HTERT RPE-1 (cell line): Measurements from ENCODE around the gene WFDC1.

Source experiments
- in situ Hi-C: fragments of 300-500 bp; cut with MboI; formaldehyde crosslinking; loops from 4 replicates; pipeline ENCODE4 v1.14.3; 2020; ENCODE audit warnings: low sequenced_read_pairs

WFDC1 gene

DNA sequence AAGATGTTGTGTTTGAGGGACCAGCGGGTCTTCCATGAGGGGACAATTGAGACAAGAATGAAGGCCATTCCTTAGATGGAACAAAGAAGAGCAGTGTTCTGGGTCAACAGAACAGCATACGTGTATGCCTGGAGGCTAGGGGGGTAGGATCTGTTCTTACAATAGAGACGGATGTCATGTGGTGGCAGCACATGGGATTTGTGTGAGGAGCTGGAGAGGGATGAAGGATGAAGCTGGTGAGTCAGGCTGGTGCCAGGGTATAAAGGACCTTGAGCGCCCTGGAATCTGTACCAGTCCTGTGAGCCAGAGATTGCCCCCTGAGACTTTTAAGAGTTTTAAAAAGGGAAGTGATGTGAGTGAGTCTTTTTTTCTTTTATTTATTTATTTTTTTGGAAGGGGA, 22.8 kb upstream of the WFDC1 start:
- in situ Hi-C loops = no loop called here

DNA sequence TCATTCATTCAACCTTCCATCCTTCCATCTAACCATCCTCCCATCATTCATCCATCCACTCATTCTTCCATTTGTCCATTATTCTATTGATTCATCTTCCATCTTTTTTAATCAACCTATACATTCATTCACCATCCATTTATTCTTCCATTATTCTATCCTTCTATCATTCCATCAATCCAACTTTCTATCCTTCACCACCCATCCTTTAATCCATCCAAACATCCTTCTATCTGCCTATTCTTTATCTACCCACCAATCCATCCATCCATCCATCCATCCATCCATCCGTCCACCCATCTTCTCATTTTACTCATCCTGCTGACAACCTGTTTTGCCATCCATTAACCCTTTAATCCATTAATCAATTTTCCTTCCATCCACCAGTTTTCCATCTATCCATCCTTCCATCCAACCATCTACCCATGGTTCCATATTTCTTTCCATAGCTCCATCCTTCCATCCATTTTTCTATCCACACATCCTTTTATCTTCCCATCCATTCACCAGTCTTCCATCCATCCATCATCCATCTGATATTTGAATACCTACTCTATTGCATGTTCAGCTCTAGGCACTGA, 21.8 kb upstream of the WFDC1 start:
- in situ Hi-C loops = no loop called here

DNA sequence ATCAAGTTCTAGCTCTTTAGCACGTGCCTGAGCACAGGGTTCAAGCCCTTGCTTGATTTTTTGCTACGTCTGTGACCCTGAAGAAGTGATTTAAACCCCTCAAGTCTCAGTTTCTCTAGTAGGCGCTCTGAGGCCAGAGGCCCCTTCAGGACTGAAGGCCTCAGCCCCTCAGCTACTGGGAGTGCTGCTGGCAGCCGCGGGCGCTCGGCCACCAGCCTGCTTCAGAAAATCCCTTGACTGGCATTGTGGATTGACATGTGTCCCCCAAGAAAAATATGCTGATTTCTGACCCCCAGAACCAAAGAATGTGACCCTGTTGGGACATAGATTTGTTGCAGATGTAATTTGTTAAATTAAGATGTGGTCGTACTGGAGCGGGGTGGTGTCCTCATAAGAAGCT, 20.2 kb upstream of the WFDC1 start:
- in situ Hi-C loops = no loop called here

DNA sequence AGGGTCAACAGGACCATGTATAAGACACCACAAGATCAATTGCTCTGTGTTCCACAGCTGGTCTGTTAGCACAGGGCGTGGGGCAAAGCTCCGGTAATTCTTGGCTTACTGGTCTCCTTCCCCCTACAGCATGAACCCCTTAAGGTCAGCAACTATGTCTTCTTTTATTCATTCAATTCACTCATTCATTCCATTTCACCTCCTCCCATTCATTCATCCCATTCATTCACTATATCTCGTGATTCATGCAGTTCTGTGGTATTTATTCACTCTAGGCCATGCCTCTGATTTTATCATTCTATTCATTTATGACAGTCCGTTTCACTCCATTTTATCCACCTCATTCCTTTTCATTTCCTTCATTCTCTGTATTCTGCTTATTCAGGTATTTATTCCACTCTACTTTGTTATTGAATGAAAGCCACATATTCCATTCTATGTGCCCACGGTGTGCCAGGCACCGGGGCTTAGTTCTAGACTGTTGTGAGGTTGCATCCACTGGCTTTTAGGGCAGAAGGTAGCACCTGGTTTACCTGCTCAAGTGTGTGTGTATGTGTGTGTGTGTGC, 19.0 kb upstream of the WFDC1 start:
- in situ Hi-C loops = no loop called here

DNA sequence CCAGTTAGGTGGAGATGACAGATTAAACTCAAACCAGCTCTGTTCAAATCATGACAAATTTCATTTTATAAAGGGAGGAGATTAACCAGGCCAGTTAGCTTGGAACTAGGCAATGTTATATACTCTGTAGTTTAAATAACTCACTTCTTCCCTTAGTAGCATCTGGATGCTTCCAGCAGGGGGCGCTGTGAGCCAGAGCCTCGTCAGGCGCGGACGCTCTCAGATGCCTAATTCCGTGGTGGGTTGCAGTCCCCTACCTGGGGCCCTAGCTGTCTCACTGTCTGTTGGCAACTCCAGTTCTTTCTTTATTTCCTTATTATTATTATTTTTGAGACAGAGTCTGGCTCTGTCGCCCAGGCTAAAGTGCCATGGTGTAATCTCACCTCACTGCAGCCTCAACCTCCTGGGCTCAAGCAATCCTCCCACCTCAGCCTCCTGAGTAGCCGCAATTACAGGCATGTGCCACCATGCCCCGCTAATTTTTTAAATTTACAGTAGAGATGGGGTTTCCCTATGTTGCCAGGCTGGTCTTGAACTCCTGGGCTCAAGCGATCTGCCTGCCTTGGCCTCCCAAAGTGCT, 17.3 kb upstream of the WFDC1 start:
- in situ Hi-C loops = no loop called here

DNA sequence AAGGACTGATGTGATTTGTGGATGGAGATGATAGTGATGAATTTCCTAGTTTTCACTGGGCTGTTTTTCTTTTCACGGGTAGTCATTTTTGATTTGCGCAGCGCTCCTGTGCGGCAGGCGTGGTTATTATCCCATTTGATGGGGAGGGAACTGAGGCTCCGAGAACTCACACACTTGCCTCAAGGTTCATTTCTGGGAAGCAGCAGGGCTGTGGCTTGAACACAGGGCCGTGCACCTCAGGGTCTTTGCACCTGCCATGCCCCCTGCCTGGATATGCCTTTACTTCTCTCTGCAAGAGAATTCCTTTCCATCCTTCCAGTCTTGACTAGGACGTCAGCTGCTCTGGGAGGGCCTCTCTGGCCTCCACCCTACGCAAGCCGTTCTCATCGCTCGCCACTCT, 16.3 kb upstream of the WFDC1 start:
- in situ Hi-C loops = no loop called here

DNA sequence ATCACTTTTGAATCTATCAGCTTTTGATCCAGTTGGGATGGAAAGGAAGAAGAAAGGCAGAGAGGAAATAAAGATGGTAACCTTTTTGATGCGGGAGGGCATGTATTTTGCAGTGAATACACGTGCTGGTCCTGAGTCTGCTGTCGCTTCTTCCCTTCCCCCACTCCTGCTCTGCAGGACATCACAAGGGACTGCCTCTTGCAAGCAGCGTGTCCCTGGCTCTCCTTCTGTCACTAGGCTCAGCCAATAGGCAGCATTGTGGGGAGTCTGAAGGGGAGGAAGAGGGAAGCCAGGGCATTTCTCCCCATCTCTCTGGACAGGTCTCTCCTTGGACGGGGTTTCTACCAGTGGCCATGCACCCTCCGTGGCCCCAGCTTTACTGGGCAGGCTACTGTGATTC, 15.7 kb upstream of the WFDC1 start:
- in situ Hi-C loops = no loop called here

DNA sequence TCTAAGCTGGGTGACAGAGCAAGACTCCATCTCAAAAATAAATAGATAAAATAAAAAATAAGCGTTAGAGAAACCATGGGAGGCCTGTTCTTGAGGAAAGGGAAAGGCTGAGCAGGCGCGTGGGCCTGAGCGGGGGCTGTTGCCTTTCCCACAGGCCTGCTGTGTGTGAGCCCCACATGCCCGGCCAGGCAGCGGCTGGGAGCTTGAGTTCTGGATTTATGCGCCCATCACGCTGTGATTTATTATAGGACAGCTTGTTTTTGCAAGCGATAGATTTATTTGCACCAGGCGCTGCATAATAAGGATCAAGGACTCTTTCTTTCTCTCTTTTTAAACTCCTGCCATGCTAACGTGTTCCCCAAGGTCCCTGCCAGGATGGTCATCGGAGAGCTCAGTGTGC, 14.8 kb upstream of the WFDC1 start:
- in situ Hi-C loops = no loop called here

DNA sequence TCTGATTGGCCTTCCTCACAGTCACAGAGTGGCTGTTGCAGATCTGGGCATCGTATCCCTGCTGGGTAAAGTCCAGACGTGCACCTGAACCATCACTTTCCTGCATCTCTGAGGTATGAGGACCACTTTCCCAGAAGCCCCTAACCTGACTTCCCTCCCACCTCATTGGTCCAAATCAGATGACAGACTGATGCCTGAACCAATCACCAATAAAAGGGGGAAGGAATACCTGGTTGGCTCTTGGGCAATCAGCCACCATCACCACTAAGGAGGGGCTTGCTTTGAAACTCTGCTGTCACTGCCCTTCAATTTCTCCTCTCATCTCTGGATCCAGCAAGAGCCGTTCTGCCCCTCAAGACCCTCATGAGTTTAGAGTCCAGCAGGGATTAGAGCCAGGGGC, 13.6 kb upstream of the WFDC1 start:
- in situ Hi-C loops = no loop called here

DNA sequence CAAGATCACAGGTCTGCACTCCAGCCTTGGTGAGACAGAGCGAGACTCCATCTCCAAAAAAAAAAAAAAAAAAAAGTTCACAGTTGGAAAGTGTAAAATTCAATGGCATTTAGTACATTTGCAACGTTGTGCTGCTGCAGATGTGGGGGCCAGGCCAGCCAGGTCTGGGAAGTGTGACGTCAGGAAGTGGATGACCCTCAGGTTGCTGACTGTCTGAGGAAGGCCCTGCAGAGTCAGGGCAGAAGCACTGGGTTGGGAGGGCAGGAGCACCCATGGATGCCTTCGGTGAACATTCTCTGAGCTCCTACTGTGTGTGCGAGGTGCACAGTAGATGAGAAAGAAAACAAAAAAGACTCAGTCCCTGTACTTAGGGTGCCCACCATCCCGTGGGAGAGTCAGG, 12.1 kb upstream of the WFDC1 start:
- in situ Hi-C loops = no loop called here

DNA sequence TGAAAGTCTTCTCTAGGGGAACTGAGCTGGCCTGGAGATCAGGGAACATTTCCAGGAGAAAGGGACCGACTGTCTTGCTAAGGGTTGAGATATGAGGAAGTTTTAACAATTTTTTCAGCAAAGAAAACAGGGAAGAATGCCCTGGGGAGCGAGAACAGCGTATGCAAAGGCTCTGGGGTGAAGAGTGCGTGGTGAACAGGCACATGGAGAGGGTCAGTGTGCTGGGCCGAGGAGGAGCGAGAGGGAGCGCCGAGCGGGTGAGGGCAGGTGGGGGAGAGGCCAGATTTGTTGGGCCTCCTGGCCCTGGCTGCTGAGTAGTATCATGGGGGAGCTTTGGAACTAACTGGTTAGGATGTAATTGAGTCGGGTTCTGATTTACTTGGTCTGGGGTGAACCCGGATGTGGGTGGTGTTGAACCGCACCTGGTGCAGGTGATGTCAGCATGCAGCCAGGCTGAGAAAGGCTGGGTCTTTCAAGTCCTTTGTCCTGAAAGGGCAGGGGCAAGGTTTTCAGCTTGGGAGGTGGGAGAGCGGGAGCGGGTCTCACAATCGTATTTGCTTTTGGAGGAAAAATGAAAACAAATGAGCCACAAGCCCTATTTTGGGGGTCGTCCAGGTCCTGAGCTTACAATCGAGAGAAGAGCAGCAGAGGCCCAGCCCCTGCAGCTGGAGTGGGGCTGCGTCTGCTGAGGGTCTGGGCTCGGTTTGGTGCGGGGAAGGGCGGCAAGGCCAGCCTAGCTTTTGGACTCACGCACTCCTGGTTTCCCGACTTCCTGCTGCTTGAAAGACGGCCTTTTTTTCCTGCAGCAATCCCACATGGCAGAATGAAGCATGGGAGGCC, 11.1 kb upstream of the WFDC1 start:
- in situ Hi-C loops = no loop called here

DNA sequence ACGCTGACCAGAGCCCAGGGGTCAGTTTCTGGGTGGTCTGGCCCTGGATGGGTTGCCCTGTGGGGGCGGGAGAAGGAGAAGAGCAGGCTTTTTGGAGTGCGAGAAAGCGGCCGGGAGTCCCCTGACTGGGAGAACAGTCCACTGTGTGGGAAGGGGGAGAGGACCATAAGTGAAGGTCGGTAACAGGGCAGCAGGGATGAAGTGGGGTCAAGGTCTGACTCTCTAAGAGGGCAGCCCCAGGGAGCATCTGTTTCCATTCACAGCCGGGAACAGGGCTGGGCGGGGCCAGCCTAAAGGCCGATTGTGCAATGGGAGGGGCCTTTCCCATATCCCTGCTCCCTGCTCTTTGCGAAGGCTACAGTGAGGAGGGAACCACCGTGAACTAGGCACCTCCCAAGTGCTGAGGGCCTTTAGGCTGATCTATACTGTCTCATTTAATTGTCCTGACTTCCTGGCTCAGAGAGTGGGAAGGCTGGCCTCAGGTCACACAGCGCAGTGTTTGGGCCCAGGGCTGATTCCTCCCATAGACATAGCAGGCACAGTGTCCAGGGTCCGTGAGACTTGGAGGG, 10.4 kb upstream of the WFDC1 start:
- in situ Hi-C loops = no loop called here

DNA sequence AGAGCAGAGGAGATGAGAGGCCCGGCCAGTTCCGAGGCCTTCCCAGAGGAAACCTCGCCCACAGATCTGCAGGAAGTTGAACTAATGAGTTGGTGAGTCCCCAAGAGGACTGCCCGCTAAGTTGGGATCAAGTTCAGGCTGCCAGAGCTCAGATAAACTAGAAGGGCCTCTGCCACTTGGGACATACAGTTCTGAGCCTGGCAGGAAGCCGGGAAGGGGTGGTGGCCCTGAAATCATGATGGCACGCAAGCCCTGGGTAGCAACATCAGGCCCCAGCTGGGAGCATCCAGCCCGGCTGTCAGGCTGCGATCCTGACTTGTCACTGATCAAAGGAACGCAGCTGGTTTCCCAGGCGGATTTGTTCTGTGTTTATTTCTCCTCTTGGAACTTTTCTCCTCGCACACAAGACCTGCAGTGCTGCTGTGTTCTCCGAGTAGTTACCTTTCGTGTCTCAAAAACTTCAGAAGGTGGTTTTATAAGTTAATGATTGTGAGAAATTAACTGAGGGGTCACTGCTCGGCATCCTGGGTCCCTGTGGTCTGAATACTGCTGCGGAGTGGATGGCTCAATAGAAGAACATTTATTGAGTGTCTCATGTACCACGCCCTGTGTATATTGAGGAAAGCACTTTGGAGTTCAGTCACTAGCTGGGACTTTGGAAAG, 8.0 kb upstream of the WFDC1 start:
- in situ Hi-C loops = no loop called here

DNA sequence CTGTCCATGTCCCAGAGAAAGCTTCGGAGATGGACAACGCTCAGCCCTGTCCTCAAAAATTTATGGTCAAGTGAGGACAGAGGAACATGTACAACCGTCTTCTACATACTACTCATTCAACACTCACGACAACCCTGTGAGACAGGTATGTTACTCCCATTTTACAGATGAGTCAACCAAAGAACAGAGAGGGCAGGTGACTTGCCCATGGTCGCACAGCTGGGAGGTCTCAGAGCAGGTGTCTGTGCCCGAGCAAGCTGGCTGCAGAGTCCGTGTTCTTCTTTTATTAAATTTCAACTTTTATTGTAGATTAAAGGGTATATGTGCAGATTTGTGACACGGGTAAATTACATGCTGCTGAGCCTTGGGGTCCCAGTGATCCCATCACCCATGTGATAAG, 5.8 kb upstream of the WFDC1 start:
- in situ Hi-C loops = no loop called here

DNA sequence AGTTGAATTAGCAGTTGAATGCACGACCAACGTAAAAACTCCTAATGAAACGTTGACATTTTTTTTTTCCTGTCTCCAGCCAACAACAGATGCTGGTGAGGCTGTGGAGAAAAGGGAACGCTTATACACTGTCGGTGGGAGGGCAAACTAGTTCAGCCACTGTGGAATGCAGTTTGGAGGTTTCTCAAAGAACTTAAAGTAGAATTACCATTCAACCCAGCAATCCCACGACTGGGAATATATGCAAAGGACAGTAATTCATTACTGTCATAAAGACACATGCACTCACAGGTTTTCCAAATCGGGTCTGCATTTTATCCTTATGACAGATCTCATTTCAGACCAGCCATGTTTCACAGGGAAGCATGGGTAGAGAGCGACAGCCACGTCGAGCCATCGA, 3.5 kb upstream of the WFDC1 start:
- in situ Hi-C loops = no loop called here

DNA sequence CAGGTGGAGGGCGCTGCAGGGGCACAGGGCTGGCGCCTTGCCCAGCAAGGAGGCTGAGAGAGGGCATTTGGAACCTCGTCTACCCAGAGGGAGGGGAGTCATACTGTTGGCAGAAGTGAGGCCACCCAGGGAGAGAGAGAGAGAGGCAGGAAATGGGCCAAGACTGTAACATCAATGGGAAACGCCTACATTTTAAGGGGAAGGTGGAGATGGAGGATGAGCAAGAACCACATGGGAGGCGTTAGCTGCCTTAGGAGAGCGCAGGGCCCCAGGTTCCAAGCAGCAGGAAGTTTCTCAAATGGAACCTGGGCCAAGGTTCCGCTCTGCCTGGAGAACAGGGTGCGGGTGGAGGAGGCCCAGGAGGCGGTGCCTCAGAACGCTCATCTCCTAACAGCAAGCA, 2.7 kb upstream of the WFDC1 start:
- in situ Hi-C loops = no loop called here

DNA sequence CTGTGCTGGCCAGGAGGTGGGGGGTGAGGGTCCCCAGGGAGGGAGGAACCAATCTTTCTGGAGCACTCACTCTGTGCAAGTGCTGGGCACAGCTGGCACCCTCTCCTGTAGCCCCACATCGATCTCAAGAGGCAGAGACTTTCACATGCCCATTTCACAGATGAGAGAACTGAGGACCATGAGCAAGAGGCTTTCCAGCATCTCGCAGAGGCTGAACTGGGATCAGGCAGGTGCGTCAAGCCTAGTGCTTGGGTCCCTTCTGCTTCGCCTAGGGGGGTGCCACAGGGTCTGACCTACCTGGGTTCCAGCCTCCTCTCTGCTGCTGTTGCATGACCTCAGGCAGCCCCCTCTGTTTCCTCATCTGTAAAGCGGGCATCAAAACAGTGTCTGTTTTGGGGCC, 1.3 kb upstream of the WFDC1 start:
- in situ Hi-C loops = no loop called here

DNA sequence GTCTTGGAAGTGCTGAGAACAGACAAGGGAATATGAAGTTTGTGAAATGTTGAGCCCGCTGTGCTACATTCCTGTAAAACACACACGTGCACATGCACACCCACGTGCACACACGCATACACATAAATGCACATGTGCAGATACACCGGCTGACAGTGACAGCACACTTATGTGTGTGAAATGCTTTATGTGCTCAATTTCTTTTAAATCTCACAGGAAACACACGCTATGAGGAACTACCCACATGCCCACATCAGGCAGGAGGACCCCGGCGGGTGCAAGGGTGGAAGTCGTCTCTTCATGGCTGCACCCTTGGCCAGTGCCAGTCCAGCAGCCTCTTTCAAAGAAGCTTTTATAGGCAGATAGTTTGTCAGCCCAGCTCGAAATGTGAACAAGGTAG, 561 bp upstream of the WFDC1 start:
- in situ Hi-C loops = no loop called here

DNA sequence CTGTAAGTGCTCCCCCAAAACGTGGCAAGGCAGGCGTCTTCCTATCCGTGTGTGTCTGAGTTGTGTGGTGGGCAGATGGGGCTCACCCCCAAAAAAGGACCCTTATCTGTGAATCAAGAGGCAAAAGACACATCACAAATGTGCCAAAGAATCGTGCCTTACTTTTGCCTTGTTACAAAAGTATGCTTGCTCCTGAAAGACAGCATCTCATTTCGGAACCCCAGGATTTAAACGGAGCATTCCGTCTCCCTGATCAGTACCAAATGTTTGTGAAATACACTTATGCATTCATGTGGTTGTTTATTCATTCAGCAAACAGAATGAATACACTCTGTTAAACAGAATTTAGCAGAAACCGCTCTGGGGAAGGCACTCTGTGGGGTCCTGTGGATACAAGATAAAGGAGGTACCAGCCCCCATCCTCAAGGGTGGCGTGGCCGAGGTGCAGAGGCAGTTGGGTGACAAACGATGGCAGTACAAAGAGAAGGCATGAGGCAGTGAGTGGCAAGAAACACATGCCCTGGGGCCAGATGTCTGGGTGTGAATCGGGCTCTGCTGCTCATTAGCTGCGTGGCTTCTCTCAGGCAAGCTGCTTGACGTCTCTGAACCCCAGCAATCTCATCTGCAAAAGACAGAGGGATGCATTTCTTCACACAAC, 654 bp downstream of the WFDC1 start:
- in situ Hi-C loops = no loop called here

DNA sequence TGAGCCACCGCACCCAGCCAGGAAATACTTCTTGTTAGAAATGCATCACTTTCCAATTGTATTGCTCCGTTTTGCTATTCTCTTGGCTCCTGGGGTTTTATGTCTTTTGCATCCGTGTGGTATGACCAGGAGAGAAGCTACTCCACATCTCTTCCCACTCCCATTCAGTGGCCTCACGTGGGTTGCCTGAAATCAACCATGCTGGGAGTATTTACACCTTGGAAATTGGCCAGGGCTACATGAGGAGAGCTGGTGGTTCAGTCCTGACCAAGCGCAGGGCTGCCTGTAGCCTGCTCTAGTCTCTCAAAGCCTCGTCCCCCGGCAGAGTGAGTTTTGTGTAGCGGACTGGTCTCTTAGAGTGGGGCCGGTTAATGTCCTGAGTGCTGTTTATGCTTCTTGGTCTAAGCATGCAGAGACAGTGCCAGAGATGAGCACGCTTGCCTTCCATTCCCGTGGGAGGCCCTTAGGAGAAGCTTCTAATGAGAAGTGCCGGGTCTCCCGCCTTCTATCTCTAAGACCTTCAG, 3.8 kb downstream of the WFDC1 start:
- in situ Hi-C loops = no loop called here
